CD4-positive, alpha-beta T cell treated with Interleukin-4 for 4 hours (primary cell): ENCODE data around the gene LST1.

ENCODE experiments used
- DNase-seq: peaks from one replicate; pipeline ENCODE4 v3.0.0-alpha.2; 2020

The LST1 gene

DNA sequence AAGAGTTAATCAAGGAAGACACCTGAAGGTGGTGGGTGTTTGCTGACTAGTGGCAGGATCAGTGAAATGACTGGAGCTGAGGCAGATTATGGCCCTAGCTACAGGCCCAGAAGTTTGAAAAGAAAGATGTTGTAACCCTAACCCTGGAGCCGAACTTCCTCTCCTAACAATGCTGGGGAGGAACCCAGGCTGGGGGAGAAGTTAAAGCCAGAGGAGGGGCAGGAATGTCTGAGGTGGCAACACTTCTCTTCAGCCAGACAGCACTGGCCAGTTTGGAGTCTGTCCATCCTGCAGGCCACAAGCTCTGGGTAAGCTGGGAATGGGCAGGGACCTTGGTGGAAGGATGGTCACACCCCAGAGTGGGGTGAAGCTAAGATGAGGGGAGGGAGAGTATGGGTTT is at the start of gene LST1:
Gene LST1 (plus strand): TSS at position 270 of the 400 bp plus-strand sequence. CDS start 1,023 bp downstream, outside the sequence.
- DNase-seq: no peak

DNA sequence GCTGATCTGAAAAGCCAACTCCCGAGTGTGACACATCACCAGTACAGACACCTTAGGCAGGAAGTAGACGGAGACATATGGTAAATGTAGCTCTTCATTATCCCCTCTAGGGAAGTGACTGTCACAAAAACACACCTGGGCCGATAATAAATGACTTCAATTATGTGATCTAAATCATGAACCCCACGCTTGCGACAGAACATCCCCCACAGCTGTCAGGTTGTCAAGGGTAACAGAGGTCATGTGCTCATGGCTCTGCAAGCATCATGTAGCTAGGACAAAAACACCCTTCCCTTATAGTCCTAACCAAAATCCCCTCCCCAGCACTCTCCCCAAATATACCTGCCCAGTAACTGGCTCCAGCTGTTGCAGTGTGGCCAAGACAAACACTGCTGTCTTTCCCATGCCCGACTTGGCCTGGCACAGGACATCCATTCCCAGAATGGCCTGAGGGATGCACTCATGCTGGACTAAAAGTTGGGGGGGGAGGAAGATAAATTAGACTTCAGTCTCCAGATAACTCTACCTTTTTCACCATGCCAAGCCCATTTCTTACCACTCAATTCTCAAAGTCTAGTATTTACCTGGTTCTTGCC is 47.2 kb upstream of the LST1 start:
- DNase-seq: peak; percentile 48

DNA sequence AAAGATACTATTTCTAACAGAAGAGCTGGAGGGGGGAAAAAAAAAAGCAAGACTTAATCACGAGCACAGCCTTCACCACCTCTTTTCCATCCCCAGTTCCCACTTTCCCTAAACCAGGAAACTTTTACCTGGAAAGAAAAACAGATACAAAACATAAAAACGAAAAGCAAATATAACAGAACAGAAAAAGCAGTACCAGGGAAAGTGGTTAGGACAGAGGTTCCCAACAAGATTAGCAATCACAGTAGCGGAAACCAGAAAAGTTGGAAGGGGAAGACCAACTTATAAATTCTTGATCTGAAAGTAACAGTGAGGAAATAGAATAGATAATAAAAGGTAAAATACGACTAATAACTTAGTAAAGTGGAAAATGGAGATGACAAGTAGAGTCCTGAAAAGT is 45.4 kb upstream of the LST1 start:
- no peak for DNase-seq

DNA sequence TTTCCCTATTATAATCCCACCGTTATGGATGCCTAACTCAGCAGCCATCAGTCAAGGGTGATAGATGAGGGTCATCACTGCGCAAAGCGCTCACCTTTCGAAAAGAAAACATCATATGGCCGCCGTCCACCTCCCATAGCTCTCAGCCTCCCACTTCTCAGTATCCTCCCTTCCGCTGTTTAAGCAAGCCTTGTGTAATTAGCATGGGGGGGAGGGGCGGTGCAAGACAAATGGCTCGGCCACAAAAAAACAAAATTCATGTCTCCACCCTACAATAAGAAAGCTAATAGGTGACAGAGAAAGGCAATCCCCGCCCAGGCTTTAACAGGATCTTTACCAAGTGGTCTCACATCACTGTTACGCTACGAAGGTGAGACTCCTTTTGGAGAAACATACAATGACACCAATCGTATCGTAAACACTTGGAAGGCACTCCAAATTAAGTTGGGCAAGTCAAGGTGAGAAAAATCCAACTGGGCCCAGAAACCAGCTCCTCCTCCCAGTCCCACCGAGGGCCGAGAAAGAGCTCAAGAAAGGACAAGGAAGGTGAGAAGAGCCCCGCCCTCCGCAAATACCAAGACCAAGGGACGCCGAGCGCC is 44.9 kb upstream of the LST1 start:
- DNase-seq: peak; percentile 86

DNA sequence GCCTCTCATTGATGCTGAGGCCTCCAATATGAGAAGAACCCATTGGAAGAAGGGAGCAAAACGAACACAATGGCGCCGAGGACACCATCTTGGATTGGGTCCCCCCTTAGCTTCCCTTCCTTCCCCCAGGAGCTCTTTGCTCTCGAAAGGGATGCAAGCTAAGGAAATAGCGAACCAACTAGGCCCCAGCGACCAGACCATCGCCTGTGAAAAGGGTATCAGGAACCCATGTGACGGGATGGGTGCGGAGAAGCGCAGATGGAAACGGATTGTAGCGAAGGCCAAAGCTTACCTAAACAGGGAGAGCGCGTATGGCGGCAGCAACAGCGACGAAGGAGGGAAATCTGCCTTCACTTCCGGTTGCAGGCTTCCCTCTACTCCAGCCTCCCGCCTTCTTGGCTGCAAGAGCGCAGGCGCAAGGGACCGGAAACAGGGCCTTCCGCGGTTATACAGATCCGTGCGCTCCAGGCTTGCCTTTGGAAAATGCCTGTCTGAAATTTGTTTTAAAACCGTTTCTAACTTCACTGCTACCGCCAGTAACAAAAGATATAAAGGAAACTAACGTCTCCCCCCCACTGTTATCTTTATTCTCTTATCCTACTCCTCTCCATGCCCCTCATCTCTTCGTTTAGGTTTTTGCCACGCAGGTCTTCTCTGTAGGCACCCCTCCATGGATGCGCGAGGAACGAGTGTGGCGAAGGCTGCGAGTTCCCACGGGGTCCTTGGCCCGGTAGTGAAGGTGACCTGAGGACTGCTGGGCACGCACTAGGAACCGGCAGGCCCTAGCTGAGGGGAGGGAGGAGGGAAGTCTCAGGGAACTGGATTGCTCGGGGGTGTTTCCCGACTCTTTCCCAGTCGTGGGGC is 44.2 kb upstream of the LST1 start, which contains the start of gene DDX39B:
Gene DDX39B (minus strand): TSS at position 346 of the 864 bp plus-strand sequence. CDS start 1,471 bp downstream, outside the sequence.
- peak; percentile 97 for DNase-seq

DNA sequence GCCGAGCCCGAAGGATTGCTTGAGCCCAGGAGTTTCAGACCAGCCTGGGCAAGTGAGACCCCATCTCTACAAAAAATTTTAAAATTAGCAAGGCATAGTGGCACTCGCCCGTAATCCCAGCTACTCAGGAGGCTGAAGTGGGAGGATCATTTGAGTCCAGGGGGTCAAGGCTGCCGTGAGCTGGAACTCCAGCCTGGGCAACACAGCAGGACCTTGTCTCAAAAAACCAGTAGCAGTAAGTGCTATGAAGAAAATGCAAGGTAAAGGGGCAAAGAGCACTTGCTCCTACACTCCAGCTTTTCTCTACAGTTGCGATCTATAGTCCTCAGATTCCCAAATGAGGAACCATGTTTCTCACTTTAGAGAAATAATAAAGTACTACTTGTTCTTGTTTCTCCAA is 42.4 kb upstream of the LST1 start:
- no peak for DNase-seq

DNA sequence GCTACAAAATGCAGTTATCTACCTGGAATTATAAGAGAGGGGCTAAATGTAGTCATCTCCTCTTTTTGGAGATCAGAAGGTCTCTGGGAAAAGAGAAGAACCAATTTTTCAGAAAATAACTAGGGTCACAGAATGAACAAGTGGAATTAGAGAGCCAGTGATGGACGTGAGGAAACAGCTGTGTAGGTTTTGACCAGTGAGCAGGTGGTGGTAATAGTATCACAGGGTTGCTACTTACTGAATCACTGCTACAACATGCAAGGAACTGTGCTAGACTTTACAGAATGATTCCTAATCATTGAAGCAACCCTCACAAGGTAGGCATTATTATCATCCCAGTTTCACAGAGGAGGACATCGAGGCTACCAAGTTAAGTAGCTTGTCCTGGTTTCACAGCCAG is 41.4 kb upstream of the LST1 start:
- no peak for DNase-seq

DNA sequence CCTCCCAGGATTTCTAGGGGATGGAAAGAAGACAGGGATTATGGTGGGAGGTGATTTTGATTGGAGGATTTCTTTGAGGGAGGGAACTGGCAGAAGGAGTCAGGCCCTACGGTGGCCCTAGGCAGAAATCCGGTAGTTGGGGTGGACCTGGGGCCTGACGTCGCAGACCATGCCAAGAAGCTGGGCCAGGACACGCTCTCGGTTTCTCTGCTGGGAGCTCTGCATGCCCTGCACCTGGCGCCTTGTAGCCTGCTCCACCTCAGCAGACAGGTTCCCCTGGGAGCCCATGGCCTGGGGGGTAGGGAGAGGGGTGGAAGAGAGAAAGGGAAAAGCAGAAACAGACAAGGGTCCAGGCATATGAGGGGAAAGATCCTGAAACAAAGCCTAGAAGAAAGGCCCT is 40.8 kb upstream of the LST1 start:
- no peak for DNase-seq

DNA sequence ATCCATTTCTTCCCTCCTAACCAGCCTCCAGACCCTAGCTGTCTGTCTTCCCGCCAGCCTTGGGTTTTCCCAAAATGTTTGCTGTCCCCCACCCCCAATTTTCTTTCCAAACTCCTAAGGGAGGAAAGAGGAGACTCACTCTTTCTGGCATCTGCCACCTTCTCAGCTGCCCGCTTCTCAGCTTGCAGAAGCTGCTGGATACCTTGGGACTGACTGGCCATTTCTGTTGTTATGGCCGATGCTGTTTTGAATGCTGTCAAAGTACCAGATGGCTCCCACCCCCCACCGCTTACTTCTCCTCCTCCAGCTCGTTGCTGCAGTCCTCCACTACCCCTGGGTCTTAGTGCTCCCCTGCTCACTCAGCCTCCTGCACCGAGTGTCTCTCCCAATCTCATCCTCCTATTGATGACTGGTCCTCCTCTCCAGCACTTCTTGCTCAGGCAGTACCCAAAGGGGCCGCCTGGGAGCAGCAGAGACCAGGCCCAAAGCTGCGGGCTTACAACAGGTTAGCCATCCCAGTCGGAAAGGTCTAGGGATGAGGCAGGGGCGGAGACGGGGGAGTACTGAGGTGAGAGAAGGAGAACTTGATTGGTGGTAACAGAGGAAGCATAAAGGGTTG is 39.6 kb upstream of the LST1 start, which contains the start of gene ATP6V1G2:
Gene ATP6V1G2 (minus strand): TSS at position 270 of the 619 bp plus-strand sequence. CDS start 49 bp downstream, at position 221.
- peak; percentile 84 for DNase-seq

DNA sequence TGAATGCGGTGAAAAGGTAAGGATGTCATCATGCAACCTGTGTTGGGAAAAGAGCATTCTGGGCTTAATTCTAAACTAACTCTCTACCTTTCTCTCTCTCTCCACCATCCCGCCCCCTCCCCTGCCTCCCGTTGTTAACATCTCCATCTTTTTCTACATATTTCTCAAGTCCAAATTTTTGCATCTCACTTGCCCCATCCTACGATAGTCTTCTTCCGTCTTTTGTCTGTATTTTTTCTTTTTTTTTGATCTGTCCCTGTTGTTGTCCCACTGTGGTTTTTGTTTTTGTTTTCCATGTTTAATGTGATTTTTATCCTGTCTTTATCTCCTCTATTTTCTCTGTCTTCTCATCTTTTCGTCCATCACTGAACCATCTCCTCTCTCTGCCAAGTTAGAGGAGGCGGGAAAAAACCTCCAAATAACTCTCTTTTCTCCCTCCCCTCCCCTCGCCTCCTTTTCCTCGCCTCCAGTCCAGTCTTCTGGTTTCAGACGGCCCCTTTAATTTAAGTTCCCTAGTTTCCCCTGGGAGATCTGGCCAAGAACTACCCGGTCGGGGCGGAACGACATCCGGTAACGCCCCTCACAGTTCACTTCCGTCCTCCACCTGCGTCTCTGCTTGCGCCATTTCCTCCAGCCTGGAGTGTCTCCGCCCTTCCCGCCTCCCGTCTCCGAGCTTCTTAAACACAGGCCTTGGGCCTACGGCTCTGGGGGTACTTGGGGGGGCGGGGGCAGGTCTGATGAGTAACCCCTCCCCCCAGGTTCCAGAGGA is 38.9 kb upstream of the LST1 start, which contains the start of gene NFKBIL1:
Gene NFKBIL1 (plus strand): TSS at position 651 of the 769 bp plus-strand sequence. CDS start 87 bp downstream, at position 738.
- DNase-seq: peak; percentile 90

DNA sequence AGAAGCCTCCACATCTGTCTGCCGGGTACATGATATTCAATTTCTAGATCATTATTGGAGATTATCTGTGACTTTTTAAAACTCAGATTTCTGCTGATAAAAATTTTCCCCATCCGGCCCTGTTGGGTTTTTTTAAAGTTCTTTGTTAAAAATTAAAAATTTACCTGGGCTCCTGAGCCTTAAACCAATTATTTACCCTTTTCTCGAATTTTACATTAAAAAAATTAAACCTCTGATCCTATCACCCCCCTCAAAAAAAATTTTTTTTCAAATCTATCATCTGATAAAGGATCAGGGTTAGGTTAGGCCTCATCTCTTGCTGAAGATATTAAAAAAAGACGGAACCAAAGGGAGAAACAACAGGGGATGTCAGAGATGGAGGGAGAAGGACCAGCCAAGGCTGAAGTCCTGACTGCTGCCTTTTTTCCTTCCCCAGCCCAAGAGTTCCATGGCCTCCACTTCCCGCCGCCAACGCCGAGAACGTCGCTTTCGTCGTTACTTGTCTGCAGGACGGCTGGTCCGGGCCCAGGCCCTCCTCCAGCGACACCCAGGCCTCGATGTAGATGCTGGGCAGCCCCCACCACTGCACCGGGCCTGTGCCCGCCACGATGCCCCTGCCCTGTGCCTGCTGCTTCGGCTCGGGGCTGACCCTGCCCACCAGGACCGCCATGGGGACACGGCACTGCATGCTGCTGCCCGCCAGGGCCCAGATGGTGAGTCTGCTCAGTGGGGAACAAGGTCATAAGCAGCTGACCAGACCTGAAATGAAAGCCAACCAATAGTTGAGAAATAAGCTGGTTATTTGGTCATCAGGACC is 38.1 kb upstream of the LST1 start:
- no peak for DNase-seq

DNA sequence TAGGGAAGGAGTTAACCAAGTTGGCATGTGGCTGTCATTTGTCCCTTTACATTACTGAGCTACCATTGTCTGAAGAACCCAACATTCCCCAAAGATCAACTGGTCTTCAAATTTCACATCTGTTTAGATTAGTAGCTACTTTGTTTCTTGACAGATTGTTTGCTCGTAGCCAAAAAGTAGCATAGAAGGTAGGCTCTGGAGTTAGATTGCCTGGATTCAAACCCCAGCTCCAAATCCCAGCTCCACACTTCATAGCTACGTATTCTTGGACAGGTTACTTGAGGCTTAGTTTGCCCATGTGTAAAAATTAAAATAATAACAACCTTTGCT is 37.6 kb upstream of the LST1 start:
- no peak for DNase-seq

DNA sequence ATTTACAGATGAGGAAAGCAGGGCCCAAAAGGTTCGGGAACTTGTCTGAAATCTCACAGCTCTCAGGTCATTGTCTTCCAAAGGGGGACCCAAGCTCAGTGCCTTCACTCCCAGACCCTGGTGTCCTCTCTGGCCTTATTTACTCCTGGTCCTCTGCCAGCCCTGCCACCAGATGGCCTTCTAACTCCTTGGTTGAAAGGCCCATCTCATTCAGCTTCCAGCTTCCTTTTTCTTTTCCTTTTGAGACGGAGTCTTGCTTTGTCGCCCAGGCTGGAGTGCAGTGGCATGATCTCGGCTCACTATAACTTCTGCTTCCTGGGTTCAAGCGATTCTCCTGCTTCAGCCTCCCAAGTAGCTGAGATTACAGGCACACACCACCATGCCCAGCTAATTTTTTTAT is 34.7 kb upstream of the LST1 start:
- DNase-seq: peak; percentile 76

DNA sequence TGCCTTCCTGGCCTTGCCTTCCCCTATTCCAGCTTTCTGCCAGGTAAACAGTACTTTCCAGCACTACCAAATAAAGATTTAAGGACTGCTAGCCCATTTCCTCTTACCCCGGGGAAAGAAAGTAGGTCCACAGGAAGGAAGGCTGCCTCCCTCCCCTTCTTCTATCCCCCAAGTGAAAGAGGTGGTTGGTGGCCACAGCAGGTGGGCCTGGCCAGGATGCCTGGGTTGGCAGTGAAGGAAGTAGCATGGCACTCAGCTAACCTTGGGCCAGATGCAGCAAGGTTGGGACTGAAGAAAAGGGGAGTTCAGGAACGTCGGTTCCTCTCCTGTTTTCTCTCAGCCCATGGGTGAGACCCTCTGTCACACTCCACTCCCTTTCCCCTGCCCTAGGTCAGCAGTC is 29.8 kb upstream of the LST1 start:
- DNase-seq: no peak

DNA sequence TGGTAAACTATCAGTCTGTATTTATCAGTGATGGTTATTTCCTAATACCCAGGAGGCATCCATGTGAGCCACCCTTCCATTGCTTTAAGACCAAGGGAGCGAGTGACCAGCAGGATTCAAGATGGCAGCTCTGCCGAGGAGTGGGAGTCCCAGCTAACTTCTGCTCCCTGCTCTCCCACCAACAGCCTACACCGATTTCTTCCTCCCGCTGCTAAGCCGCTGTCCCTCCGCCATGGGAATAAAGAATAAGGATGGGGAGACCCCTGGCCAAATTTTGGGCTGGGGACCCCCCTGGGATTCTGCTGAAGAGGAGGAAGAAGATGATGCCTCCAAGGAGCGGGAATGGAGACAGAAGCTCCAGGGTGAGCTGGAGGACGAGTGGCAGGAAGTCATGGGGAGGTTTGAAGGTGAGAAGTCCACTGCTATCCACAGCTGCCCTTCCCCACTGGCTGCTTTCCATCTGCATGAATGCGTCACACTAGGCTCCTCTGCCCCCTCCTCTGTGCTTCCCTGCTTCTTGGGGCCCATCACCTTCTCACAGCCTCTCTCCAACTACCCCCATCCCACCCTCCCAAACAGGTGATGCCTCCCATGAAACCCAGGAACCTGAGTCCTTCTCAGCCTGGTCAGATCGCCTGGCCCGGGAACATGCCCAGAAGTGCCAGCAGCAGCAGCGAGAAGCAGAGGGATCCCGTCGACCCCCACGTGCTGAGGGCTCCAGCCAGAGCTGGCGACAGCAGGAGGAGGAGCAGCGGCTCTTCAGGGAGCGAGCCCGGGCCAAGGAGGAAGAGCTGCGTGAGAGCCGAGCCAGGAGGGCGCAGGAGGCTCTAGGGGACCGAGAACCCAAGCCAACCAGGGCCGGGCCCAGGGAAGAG is 28.4 kb upstream of the LST1 start:
- no peak for DNase-seq

DNA sequence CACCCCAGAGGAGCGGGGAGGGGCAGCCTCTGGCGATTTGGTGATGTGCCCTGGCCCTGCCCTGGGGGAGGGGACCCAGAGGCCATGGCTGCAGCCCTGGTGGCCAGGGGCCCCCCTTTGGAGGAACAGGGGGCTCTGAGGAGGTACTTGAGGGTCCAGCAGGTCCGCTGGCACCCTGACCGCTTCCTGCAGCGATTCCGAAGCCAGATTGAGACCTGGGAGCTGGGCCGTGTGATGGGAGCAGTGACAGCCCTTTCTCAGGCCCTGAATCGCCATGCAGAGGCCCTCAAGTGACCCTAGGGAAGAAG is 27.8 kb upstream of the LST1 start:
- DNase-seq: no peak

DNA sequence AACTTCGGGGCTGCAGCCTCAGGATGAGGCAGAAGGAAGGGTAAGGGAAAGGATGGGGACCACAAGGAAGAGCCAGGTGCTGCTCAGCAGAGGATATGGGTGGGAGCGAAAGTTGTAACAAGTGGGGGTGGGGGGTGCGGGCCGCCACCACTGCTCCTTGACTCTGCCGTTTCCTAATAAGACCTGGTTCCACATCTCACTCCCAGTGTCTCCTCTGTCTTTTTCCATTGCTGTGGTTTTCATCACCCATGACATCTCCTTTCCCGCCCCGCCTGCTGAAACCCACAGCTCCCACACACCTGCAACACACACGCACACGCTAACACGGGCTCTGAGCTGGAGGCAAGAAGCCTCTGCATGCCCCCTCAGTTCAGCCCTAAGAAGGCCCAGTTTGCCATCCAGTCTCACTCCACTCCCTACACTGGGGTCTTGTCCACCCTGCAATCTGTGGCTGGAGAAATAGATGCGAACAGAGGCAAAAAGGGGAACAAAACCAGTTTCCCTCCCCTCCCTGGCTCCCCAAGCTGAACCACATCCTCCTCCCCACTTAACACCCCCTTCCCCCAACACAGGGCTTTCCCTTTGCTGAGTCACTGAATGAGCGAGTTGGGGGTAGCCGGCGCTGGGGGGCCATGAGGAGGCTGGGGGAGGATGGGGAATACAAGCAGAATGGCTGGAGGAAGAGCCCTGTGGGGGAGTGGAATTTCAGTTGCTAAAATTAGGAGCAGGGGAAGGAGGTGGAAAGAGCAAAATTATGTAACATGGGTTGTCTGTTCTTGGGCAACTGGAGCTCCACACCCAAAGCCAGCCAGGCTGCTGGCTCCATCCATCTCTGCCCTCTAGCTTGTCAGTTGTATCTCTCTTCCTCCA is 27.2 kb upstream of the LST1 start:
- DNase-seq: peak; percentile 74

DNA sequence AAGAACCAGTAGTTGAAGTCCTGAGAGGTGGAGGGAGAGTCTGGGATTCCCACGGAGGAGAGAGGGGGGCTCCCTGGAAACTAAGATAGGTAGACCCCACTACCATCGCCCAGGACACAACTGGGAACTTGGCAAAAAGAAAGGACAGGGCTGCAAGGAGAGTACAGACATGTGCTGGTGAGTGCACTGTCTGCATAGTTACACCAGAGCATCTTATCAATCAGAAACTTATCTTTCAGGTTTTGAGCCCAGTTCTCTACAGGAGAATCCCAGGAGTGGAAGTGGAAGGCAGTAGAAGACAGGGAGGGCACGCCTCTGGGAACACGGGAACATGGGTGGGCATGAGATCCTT is 26.5 kb upstream of the LST1 start:
- no peak for DNase-seq

DNA sequence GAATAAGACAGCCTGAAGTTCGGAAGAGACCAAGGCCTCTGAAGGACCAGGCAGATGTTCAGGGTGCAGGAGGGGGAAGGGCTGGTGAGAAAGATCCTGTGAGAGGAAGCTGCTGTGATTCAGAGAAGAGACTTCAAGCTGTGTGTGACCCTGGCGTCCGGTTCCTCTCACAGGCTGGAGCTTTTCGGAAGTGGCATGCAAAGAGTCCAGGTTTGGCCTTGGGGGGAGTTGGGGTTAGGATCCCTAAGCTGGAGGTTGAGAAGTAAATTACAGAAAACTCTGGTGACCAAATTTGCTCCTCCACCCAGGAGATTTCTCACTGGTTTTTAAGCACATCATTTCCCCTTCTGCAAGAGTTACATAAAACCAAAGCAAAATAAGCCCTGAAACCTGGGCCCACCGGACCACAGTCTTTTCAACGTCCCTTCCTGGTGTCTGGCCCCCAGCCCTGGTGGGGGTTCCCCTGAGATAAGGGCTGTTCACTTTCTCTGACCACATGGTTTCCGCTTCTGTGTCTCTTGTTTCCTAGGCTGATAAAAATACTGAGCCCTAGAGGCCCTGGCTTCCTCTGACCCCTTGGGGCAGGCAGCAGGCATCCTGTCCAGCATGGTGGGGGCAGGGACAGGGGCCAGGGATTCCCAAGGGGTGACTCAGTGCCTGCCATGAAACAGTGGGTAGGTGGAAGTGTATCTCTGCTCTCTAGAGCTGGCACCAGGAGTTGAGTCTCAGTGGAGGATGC is 25.9 kb upstream of the LST1 start:
- peak; percentile 56 for DNase-seq
